Renal cortical epithelial cell (primary cell): ENCODE results near the gene SLCO1A2. TPM values are rescaled to one million over a fixed set of nuclear protein-coding genes. Genes with fewer than 3 reads are reported as not detected.
A peak's percentile ranks its signal among the peaks of the same experiment; 100 is the strongest.
"Not testable (repeated sequence)": the region's sequence is repeated elsewhere in the genome, so short reads cannot be mapped to it uniquely, and the experiment has no call there.

Experiments used
- DNase-seq: peaks from one replicate; pipeline ENCODE4 v3.0.0-alpha.2; 2011; ENCODE audit warnings: low read depth
- total RNA-seq: library from RNA; depleted of rRNA; stranded (reverse); fragments of >200 nt; gene quantifications from 2 replicates; pipeline ENCODE4 v1.2.3, GENCODE V29; 2014

The SLCO1A2 gene, protein sequence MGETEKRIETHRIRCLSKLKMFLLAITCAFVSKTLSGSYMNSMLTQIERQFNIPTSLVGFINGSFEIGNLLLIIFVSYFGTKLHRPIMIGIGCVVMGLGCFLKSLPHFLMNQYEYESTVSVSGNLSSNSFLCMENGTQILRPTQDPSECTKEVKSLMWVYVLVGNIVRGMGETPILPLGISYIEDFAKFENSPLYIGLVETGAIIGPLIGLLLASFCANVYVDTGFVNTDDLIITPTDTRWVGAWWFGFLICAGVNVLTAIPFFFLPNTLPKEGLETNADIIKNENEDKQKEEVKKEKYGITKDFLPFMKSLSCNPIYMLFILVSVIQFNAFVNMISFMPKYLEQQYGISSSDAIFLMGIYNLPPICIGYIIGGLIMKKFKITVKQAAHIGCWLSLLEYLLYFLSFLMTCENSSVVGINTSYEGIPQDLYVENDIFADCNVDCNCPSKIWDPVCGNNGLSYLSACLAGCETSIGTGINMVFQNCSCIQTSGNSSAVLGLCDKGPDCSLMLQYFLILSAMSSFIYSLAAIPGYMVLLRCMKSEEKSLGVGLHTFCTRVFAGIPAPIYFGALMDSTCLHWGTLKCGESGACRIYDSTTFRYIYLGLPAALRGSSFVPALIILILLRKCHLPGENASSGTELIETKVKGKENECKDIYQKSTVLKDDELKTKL
- 0.35 and 0.52 TPM in 2 replicates for total RNA-seq

DNA sequence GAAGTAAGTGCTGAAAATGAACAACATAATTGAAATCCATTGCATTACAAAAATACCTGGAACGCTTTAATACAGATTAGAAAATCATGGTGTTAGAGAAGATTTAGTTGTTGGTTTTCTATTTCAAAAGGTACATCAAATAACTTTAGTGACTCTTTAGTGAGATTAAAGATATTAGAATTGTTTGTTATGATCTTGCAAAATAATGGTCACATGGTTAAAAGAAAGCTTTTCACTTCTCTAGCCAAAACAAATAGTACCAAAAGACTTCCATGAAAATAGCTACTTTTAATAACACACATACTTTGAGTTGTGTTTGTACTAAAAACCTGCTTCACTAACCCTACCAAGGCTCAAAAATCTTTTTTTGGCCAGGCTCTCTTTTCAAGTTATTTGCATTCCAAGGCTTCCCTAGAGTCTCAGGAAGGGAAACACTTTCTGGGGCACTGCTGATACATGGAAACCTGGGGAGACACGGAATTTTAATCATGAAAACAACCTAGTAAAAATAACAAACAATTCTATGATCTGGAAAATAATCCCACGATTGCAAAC lies at the start of gene SLCO1A2:
Gene SLCO1A2 (minus strand): TSS at position 147 of the 555 bp plus-strand sequence. CDS start 270 bp downstream, outside the sequence.
- DNase-seq: no peak

DNA sequence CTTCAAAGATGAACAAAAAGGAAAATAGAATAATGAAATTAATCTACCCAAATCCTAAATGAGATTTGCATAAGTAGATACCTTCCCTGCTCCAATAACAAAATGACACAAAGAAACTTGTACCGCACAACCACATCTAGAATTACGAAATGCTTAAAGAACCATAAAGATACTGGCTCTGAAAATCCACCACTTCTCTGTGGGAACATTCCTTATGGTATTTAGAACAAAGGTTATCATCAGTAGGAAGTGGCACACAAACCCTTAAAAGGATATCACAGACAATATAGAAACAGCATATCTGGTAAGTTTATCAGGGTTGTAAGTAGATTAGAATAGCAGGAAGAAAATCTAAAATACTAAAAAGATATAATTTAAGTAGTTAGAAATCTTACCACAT lies 49.5 kb upstream of the SLCO1A2 start:
- DNase-seq: peak; percentile 1

DNA sequence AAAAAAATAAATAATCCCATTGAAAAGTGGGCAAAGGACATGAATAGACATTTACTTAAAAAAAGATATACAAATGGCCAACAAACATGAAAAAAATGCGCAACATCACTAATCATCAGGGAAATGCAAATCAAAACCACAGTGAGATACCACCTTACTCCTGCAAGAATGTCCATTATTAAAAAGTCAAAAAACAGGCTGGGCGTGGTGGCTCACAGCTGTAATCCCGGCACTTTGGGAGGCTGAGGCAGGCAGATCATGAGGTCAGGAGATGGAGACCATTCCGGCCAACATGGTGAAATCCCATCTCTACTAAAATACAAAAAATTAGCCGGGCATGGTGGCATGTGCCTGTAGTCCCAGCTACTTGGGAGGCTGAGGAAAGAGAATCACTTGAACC lies 46.6 kb upstream of the SLCO1A2 start:
- not testable (repeated sequence) for DNase-seq

DNA sequence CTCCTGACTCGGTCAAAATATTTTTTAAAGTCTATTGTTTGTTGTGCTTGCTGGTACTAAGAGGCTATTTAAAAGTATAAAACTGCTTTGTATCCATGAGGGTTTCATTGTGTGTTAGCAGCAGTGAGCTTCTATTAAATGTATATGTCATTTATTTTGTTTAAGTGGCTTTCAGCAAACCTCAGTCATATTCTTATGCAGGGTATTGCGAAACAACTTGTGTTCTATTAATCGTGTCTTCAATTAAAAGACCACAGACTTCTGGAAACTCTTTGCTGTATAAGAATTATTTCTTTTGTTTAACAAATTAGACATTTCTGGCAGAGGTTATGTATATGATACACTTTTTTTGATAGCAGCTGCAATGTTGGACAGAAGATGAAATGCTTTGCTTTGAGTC lies 44.5 kb upstream of the SLCO1A2 start:
- DNase-seq: no peak

DNA sequence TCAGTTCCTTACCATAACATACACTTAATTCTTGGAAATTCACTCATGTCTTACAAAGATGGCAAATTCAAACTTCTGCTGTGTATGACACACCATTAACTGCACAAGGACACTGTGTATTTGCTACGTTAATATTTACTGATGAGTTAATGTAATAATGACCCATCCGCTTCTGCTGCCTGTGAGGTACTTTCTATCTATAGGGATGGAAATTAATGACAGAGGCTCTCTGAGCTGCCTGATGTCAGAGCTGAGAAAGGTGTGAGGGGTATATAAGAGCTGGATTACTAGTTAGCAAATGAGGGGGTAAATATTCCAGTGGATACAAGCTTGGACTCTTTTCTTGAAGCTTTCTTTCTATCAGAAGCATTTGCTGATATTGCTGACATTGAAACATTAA lies 37.9 kb upstream of the SLCO1A2 start, which contains the start of gene IAPP:
Gene IAPP (plus strand): TSS at position 301 of the 400 bp plus-strand sequence. CDS start 450 bp downstream, outside the sequence.
- no peak for DNase-seq

DNA sequence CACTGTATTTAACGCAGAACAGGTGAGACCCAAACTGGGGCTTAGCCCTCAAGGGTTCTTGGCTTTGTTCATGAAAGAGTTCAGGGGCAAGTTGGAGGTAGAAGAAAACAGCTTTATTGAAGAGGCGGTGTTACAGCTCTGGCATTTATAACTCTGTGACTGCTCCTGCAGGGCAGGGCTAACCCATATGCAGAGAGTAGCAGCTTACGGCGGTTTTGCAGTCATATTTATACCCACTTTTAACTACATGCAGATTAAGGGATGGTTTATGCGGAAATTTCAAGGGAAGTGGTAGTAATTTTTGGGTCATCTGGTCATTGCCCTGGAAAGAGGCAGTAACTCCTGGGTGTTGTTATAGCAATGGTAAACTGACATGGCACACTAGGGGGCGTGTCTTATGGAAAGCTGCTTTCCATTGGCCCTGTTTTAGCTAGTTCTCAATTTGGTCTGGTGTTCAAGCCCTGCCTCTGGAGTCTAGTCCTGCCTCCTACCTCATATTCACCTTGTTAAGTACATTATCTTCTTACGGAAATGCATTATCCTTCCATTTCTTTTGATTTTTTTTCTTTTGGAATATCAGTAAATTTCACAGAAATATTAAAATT lies 36.2 kb upstream of the SLCO1A2 start:
- DNase-seq: no peak

DNA sequence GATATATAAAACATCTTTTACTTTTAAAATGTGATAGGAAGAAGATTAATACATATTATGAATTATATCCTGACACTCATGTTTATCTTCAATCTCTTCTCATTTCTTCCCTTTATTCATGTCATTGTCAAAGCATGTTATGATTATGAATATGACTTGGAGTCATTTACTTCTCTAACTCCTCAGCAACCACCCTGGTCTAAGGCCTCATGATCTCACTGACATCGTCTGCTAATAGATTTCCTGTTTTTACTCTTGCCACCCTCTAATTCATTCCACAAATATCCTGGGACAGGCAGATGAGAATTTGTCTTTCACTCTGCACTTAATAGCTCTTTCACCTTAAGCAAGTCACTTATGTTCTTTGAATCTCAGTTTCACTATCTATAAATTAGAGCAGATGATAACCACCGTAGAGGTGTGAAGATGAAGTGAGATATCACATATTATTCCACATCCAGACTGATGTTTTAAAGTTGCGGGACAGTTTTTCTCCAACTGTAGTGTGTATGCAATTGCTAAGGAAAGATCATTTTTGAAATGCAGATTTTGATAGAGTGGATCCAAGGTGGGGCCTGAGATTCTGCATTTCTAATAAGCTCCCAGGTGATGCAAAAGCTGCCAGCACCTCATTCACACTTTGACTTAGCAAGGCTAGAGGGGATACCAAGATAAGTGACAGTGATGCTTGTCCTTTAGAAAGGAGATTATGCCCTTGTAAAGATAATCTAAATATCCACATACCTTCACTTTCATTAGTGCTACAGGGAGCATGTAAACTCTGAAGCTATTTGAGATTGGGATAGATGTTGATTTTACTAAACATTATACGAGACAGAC lies 34.6 kb upstream of the SLCO1A2 start:
- DNase-seq: no peak

DNA sequence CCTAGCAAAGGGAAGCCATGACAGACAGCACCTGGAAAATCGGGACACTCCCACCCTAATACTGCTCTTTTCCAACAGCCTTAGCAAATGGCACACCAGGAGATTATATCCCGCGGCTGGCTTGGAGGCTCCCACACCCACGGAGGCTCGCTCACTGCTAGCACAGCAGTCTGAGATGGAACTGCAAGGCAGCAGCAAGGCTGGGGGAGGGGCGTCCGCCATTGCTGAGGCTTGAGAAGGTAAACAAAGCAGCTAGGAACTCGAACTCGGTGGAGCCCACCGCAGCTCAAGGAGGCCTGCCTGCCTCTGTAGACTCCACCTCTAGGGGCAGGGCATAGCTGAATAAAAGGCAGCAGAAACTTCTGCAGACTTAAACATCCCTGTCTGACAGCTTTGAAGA lies 25.9 kb upstream of the SLCO1A2 start:
- not testable (repeated sequence) for DNase-seq

DNA sequence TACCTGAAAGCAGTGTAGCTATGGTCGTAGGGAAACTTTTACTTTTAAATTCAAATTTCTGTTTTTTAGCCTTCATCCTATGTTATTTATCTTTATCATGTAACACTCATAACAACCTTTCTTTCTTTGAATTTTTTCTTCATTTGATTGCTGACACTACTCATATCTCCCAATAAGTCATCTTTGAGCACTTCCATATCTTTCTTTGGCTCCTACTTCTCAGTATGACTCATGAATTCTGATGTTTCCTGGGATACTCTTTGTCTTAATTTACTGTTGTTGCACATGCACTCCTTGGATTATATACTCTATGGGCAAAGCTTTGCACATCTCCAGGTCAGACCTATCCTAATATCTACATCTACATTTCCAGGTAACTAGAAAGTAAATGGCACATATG lies 19.9 kb upstream of the SLCO1A2 start:
- DNase-seq: no peak

DNA sequence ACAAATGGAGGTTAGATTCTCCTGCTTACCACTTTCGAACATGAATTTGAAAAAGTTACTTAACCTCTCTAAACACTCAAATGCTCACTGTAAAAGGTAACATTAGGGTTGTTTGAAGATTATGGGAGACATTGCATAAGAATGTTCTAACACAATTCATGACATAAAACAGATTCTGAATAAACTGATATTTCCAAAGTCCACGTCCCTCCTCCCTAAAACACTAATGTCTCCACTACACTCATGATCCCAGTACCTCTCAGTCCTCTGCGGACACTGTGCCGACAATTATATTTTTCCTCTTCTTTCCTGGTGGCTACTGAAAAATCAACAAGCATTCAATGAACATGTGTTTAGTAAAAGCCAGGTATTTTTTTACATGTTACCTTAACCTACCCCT lies 19.2 kb upstream of the SLCO1A2 start:
- no peak for DNase-seq

DNA sequence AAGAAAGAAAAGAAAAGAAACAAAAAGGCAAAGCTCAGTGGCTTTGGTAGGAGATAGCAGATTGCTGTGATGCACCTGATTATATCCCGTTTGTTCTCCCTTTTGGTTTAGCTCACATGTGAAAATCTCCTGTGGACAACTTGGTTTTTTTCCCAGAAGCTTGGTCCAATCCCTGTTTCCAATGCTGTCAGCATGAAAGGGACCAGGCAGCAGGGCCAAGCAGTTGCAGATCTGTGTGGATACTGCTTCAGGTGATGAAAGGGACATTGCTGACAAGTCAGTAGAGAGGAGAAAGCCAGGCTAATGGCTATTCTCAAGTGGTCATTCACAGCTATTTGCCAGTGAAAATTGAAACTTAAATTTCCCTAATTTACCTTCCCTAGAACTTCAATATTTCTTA lies 18.8 kb upstream of the SLCO1A2 start:
- no peak for DNase-seq

DNA sequence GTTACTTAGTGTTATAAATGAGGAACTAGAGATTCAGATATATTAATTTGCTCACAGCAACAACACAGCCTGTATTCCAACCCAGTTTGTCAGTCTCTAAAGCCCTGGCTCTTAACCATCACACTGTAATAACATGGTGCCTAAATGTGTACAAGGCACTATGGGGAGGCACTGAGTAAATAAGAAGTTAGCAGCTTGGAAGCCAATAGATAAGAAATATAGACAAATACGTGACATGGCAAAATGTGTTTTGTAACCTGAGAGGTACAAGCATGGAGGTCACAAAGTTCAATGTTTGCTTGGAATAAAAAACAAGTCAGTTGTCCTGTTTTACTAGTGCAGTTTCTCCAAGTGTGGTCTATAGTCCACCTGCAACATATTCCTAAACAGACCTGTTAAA lies 16.3 kb upstream of the SLCO1A2 start:
- no peak for DNase-seq

DNA sequence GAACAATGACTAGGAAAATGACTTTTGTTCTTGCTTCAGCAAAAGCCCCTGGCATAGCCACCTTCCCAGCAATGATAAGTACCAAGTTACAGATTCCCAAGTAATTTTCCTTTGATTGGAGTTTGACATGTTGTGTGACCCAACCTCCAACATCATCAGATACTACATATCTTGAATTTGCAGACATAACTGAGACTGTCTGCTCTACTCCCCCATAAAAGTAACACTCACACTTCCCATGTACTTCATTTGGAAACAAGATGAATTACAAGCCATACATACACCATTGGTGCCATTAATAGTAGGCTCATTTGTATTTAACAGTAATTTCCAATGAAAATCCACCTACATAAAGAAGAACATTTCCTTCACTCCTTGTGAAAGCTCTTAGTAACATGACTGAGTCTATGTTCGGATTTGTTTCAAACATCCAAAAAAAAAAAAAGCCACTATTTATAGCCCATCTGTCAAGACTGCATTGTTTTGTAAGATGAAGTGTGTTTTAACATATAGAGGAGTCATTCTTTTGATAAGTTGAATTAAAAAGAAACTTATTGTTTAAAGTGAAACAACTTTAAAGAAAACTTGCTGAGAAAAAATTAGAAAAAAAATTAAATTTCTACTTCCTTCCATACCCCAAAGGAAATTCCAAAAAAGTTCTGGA lies 12.0 kb upstream of the SLCO1A2 start:
- no peak for DNase-seq

DNA sequence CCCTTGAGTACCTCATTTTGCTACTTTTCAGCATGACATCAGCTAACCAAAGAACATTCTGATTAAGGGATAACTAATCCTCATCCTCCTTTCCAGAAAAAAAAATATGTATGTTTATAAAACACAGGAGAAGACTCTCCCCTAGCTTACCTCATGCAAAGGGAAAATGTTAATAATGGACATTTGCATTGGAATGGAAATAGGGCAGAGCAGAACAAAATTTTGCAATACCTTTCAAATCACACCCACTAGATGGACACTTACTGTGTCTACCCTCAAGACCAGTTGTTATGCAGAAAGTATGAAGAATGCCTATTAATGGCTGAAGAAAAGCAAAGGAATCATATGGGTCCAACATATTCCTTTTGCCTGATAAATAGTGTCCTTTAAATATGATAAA lies 8.9 kb upstream of the SLCO1A2 start:
- DNase-seq: no peak

DNA sequence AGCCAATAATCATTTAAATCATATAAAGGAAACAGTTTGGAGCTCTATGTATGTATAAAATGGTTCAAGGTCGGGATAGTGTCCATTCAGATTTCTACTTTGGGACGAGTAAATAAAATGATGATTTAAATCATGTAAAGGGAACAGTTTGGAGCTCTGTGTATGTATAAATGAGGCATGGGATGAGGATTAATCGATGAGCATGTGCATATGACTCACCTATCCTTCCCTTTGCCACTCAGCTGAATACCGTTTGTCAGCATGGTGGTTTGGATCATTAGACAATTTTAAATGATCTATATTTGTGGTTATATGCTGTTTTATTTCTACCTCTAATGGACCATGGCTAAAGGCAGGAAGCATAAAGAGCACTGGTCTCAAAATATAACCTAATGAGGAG lies 7.1 kb upstream of the SLCO1A2 start:
- no peak for DNase-seq

DNA sequence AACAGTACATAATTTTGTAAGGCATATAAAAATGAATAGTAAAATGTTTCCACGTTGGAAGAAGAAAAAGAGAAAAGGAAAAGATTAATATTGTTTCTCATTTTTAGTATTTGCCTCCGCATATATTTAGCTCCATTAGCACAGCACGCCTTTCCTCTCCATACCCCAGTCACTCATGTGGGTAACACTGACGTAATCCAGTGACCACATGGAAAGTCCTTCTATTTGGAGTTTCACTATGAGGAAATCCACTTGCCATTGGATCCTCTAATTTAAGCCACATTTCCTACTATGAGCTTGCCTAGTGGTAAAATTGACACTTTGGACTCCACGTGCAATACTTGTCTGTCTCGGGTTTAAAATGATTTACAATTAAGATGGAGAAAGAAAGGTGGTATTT lies 5.7 kb upstream of the SLCO1A2 start:
- no peak for DNase-seq

DNA sequence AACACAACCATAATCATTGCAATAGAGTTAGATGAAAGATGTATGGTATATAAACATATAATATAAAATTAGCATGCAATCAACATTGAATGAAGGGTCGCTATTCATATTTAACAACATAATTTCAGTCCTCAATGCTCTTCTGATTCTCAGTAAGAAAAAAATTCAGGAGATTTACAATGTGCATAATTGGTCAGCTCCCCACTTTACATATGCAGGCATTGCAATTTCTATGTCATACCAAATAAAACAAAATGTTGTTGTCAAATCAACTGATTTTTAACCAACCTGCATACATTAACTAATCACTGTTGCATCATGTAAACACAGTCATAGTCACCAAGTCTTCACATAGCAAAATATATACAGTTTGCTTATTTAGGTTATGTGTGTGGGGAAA lies 5.2 kb upstream of the SLCO1A2 start:
- DNase-seq: no peak

DNA sequence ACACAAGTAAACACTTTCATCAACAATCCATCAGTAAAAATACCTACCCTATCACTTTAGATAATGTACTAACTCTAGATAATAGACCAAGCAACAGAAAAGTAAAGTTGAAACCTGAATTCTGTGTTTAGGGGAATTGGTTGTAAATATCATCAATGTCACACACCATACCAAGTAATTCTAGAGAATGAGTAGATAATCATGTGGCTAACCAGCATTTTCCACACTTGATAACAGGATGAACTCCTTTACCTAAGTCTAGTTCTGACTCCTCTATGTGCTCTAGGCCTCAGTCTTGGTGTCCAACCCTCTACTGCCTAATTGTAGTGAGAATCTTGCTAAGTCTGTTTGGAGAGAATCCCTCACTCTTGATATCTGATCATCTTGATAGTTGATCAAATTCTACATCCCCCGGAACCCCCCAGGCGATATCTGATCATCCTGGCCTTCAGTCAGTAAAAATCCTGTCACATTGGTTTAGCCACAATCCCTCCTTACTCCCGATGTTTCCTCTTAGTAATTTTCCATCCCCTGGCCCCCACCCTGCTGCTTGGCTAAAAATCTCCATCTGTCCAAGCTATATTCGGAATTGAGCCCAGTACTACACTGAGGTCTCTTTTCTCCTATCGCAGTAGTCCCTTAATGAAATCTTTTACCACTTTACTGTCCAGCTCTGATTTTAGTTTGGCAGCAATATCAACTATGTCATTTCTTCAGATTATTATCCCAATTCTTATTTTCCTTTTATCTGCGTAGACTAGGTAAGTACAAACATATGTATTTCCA lies 3.4 kb upstream of the SLCO1A2 start:
- DNase-seq: no peak

DNA sequence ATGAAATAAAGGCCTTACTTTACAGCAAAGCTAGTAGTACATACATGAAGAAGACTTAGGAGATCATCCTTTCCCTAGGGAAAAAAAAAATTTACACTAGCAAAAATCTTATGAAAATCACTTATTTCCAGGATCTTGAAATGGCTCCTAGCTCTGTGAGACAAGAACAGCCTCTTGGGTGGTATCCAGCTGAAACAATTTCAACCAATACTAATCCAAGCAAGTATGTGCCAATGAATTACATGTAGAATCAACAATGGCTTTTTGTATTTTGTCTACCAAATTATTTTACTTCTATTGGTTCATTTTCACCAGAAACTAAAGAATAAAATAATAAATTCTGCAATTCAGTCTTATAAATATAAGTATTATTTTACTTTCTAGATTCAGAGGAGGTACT lies 2.7 kb upstream of the SLCO1A2 start:
- DNase-seq: no peak

DNA sequence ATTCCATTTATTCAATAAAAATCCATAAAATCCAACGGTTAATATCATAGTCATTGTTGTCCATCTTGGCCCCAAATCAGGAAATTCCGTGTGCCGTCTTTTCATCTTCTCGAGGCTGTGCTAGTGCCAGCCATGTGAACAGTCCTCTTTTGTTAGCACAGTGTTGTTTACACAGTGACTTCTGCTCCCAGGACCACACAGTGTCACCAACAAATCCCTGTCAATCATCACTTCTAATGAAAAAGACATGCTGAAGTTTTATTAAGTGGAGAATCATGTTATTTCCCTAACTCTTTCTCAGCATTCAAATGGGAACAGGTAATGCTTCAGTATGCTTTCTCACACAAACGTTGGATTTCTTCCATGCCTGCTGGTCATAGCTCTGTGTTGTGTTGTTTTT lies 1.9 kb upstream of the SLCO1A2 start:
- DNase-seq: no peak
